WTC11 (cell line): ENCODE data around the gene IGSF11. TPM values are rescaled to one million over a fixed set of nuclear protein-coding genes. Genes with fewer than 3 reads are reported as not detected.

ENCODE experiments used
- ATAC-seq: fragments of 200-7000 bp; cut with Tn5 transposase; 2 replicates; pipeline ENCODE4 v1.10.0; 2021; ENCODE audit warnings: mild to moderate bottlenecking, moderate library complexity
- CTCF ChIA-PET: fragments of 300-600 bp; sonication (Branson Sonifier 250); formaldehyde crosslinking; loops from one replicate; lab custom pipeline; 2021; ENCODE audit warnings: antibody characterized with exemption; lab: Charles Lee
- POLR2A ChIA-PET: fragments of 350-600 bp; sonication (Branson Sonifier 250); formaldehyde crosslinking; loops from one replicate; lab custom pipeline; 2021; ENCODE audit warnings: antibody characterized with exemption; lab: Charles Lee
- DNase-seq: peaks from one replicate; pipeline ENCODE4 v3.0.0; 2021; ENCODE audit warnings: low spot score
- H3K27ac Mint-ChIP-seq: 2 replicates; pipeline ENCODE4 v1.8.0; 2021; ENCODE audit warnings: mixed read lengths
- H3K27me3 Mint-ChIP-seq: 2 replicates; pipeline ENCODE4 v1.8.0; 2021; ENCODE audit warnings: low read depth, mild to moderate bottlenecking, moderate library complexity, mixed read lengths
- H3K36me3 Mint-ChIP-seq: 2 replicates; pipeline ENCODE4 v1.8.0; 2021; ENCODE audit warnings: mixed read lengths
- H3K4me1 Mint-ChIP-seq: 2 replicates; pipeline ENCODE4 v1.8.0; 2022; ENCODE audit warnings: mixed read lengths
- H3K4me3 Mint-ChIP-seq: 2 replicates; pipeline ENCODE4 v1.8.0; 2021; ENCODE audit warnings: mild to moderate bottlenecking, moderate library complexity, mixed read lengths
- H3K9me3 Mint-ChIP-seq: 2 replicates; pipeline ENCODE4 v1.8.0; 2021; ENCODE audit warnings: mixed read lengths
- ATF1 ChIP-seq: sonication (generic); formaldehyde crosslinking; IDR thresholded peaks from 2 replicates; pipeline ENCODE4 v1.8.1; 2023; ENCODE audit warnings: mild to moderate bottlenecking, moderate library complexity, missing genetic modification reagents
- CBFB ChIP-seq: sonication (generic); formaldehyde crosslinking; IDR thresholded peaks from 2 replicates; pipeline ENCODE4 v1.8.1; 2022; ENCODE audit warnings: mild to moderate bottlenecking, low read depth, missing genetic modification reagents
- CREM ChIP-seq: sonication (generic); formaldehyde crosslinking; IDR thresholded peaks from 2 replicates; pipeline ENCODE4 v1.8.1; 2022; ENCODE audit warnings: mild to moderate bottlenecking, missing genetic modification reagents, moderate library complexity
- E2F4 ChIP-seq: sonication (generic); formaldehyde crosslinking; IDR thresholded peaks from 2 replicates; pipeline ENCODE4 v1.8.1; 2022; ENCODE audit warnings: low read depth, mild to moderate bottlenecking, moderate library complexity, missing genetic modification reagents, borderline replicate concordance
- E2F5 ChIP-seq: sonication (generic); formaldehyde crosslinking; IDR thresholded peaks from 2 replicates; pipeline ENCODE4 v1.8.1; 2022; ENCODE audit warnings: mild to moderate bottlenecking, moderate library complexity, missing genetic modification reagents
- ESRRA ChIP-seq: sonication (generic); formaldehyde crosslinking; IDR thresholded peaks from 2 replicates; pipeline ENCODE4 v1.8.1; 2022; ENCODE audit warnings: mild to moderate bottlenecking, missing genetic modification reagents, borderline replicate concordance
- ETV6 ChIP-seq: sonication (generic); formaldehyde crosslinking; IDR thresholded peaks from 2 replicates; pipeline ENCODE4 v1.8.1; 2022; ENCODE audit warnings: mild to moderate bottlenecking, missing genetic modification reagents
- GABPB1 ChIP-seq: sonication (generic); formaldehyde crosslinking; IDR thresholded peaks from 2 replicates; pipeline ENCODE4 v1.8.1; 2023; ENCODE audit warnings: mild to moderate bottlenecking, missing genetic modification reagents
- GRHL2 ChIP-seq: fragments of 250-450 bp; sonication (Bioruptor Pico); IDR thresholded peaks from 2 replicates; pipeline ENCODE4 v1.8.0; 2022; ENCODE audit warnings: mild to moderate bottlenecking, moderate library complexity; ENCODE audit not compliant: insufficient replicate concordance, severe bottlenecking
- GTF2I ChIP-seq: fragments of 250-450 bp; sonication (Bioruptor Pico); conservative IDR thresholded peaks from 2 replicates; pipeline ENCODE4 v1.4.0; 2021; ENCODE audit warnings: mild to moderate bottlenecking
- JUN ChIP-seq: sonication (generic); formaldehyde crosslinking; IDR thresholded peaks from 2 replicates; pipeline ENCODE4 v1.8.0; 2023; ENCODE audit warnings: mild to moderate bottlenecking, missing genetic modification reagents
- MAX ChIP-seq: sonication (generic); formaldehyde crosslinking; IDR thresholded peaks from 2 replicates; pipeline ENCODE4 v1.8.0; 2022; ENCODE audit warnings: mild to moderate bottlenecking, missing genetic modification reagents
- MYBL2 ChIP-seq: sonication (generic); formaldehyde crosslinking; IDR thresholded peaks from 2 replicates; pipeline ENCODE4 v1.8.1; 2023; ENCODE audit warnings: mild to moderate bottlenecking, moderate library complexity, missing genetic modification reagents
- PRRX2 ChIP-seq: fragments of 250-450 bp; sonication (Bioruptor Pico); IDR thresholded peaks from 2 replicates; pipeline ENCODE4 v1.8.0; 2021; ENCODE audit warnings: mild to moderate bottlenecking
- RELA ChIP-seq: sonication (generic); formaldehyde crosslinking; IDR thresholded peaks from 2 replicates; pipeline ENCODE4 v1.8.1; 2022; ENCODE audit warnings: missing genetic modification reagents, mild to moderate bottlenecking, borderline replicate concordance
- SMAD4 ChIP-seq: sonication (generic); formaldehyde crosslinking; IDR thresholded peaks from 2 replicates; pipeline ENCODE4 v1.8.0; 2022; ENCODE audit warnings: mild to moderate bottlenecking, missing genetic modification reagents
- SP1 ChIP-seq: sonication (generic); formaldehyde crosslinking; conservative IDR thresholded peaks from 2 replicates; pipeline ENCODE4 v1.8.1; 2022; ENCODE audit warnings: missing genetic modification reagents
- TP53 ChIP-seq: sonication (generic); formaldehyde crosslinking; IDR thresholded peaks from 2 replicates; pipeline ENCODE4 v1.8.1; 2023; ENCODE audit warnings: mild to moderate bottlenecking, missing genetic modification reagents
- ZBTB21 ChIP-seq: sonication (generic); formaldehyde crosslinking; IDR thresholded peaks from 2 replicates; pipeline ENCODE4 v1.8.1; 2023; ENCODE audit warnings: mild to moderate bottlenecking, missing genetic modification reagents, borderline replicate concordance
- ZBTB43 ChIP-seq: sonication (generic); formaldehyde crosslinking; IDR thresholded peaks from 2 replicates; pipeline ENCODE4 v1.8.1; 2023; ENCODE audit warnings: mild to moderate bottlenecking, missing genetic modification reagents
- ZNF396 ChIP-seq: fragments of 250-450 bp; sonication (Bioruptor Pico); IDR thresholded peaks from 2 replicates; pipeline ENCODE4 v1.8.0; 2021; ENCODE audit warnings: mild to moderate bottlenecking, moderate library complexity, borderline replicate concordance
- ZNF416 ChIP-seq: fragments of 250-450 bp; sonication (Bioruptor Pico); IDR thresholded peaks from 2 replicates; pipeline ENCODE4 v1.9.0; 2021; ENCODE audit warnings: mild to moderate bottlenecking, inconsistent platforms
- ZNF423 ChIP-seq: fragments of 250-450 bp; sonication (Bioruptor Pico); IDR thresholded peaks from 2 replicates; pipeline ENCODE4 v2.1.2; 2022; ENCODE audit warnings: mild to moderate bottlenecking, moderate library complexity
- total RNA-seq: library from RNA; stranded (reverse); gene quantifications from 3 replicates; pipeline ENCODE4 v1.2.3, GENCODE V29; 2021
- TF ChIP-seq, protein P1 (sequence below): sonication (generic); formaldehyde crosslinking; IDR thresholded peaks from 2 replicates; pipeline ENCODE4 v1.8.1; 2023; ENCODE audit warnings: mild to moderate bottlenecking, missing genetic modification reagents, moderate library complexity
- TF ChIP-seq, protein P2 (sequence below): sonication (generic); formaldehyde crosslinking; IDR thresholded peaks from 2 replicates; pipeline ENCODE4 v1.8.1; 2023; ENCODE audit warnings: mild to moderate bottlenecking, missing genetic modification reagents, moderate library complexity
- TF ChIP-seq, protein P3 (sequence below): fragments of 250-450 bp; sonication (Bioruptor Pico); IDR thresholded peaks from 2 replicates; pipeline ENCODE4 v2.1.2; 2022; ENCODE audit warnings: mild to moderate bottlenecking, moderate library complexity
- TF ChIP-seq, protein P4 (sequence below): sonication (generic); formaldehyde crosslinking; IDR thresholded peaks from 2 replicates; pipeline ENCODE4 v1.8.0; 2022; ENCODE audit warnings: mild to moderate bottlenecking, missing genetic modification reagents
- TF ChIP-seq, protein P5 (sequence below): sonication (generic); formaldehyde crosslinking; IDR thresholded peaks from 2 replicates; pipeline ENCODE4 v1.8.1; 2022; ENCODE audit warnings: missing genetic modification reagents, borderline replicate concordance

IGSF11 gene
- total RNA-seq, 1 experiment from 2014 or later = 1.6 TPM

DNA sequence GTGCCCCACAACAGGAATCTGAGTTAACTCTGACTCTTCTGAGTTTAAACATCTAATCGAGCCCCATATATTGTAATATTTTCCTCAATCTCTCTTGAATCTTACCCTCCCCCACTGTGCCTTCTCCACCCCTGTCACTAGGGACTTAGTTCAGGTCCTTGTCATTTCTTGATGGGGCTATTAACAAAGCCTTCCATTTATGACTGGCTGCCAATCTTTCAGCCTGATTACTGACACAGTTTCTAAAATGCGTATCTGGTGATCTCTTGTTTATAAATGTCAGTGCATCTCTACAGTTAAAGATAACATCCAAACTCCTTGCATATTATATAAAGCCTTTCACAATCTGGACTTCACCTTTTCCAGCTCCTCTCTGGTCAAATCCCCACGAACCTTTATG lies 124.3 kb downstream of the IGSF11 start:
- peaks cover 20% of the 10 kb centered on the region for H3K4me1 Mint-ChIP-seq
- ATAC-seq = no peak
- TF ChIP-seq ZNF423 (CRISPR knock-in tag) (no peak), PRRX2 (CRISPR knock-in tag) (no peak), CBFB (CRISPR knock-in tag) (no peak), ATF1 (CRISPR knock-in tag) (no peak), SMAD4 (CRISPR knock-in tag) (no peak), ZBTB21 (CRISPR knock-in tag) (no peak), TP53 (CRISPR knock-in tag) (no peak), ZNF396 (no peak), E2F5 (CRISPR knock-in tag) (no peak), ESRRA (CRISPR knock-in tag) (no peak)
- TF ChIP-seq, protein P1, sequence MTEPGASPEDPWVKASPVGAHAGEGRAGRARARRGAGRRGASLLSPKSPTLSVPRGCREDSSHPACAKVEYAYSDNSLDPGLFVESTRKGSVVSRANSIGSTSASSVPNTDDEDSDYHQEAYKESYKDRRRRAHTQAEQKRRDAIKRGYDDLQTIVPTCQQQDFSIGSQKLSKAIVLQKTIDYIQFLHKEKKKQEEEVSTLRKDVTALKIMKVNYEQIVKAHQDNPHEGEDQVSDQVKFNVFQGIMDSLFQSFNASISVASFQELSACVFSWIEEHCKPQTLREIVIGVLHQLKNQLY = no peak
- TF ChIP-seq, protein P2, sequence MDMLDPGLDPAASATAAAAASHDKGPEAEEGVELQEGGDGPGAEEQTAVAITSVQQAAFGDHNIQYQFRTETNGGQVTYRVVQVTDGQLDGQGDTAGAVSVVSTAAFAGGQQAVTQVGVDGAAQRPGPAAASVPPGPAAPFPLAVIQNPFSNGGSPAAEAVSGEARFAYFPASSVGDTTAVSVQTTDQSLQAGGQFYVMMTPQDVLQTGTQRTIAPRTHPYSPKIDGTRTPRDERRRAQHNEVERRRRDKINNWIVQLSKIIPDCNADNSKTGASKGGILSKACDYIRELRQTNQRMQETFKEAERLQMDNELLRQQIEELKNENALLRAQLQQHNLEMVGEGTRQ (CRISPR knock-in tag) = no peak
- TF ChIP-seq, protein P3, sequence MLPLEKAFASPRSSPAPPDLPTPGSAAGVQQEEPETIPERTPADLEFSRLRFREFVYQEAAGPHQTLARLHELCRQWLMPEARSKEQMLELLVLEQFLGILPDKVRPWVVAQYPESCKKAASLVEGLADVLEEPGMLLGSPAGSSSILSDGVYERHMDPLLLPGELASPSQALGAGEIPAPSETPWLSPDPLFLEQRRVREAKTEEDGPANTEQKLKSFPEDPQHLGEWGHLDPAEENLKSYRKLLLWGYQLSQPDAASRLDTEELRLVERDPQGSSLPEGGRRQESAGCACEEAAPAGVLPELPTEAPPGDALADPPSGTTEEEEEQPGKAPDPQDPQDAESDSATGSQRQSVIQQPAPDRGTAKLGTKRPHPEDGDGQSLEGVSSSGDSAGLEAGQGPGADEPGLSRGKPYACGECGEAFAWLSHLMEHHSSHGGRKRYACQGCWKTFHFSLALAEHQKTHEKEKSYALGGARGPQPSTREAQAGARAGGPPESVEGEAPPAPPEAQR (CRISPR knock-in tag) = no peak
- TF ChIP-seq, protein P4, sequence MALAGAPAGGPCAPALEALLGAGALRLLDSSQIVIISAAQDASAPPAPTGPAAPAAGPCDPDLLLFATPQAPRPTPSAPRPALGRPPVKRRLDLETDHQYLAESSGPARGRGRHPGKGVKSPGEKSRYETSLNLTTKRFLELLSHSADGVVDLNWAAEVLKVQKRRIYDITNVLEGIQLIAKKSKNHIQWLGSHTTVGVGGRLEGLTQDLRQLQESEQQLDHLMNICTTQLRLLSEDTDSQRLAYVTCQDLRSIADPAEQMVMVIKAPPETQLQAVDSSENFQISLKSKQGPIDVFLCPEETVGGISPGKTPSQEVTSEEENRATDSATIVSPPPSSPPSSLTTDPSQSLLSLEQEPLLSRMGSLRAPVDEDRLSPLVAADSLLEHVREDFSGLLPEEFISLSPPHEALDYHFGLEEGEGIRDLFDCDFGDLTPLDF (CRISPR knock-in tag) = no peak
- H3K4me3 Mint-ChIP-seq = no peak overlapping the region
- H3K27ac Mint-ChIP-seq = no peak overlapping the region
- H3K36me3 Mint-ChIP-seq = no peaks in the 10 kb centered on the region
- no peaks in the 10 kb centered on the region; the same call in 1 of the 2 replicates for H3K27me3 Mint-ChIP-seq
- CTCF ChIA-PET = no interaction called here
- H3K9me3 Mint-ChIP-seq = peaks cover 6% of the 10 kb centered on the region; the same call in 1 of the 2 replicates
- POLR2A ChIA-PET = no interaction called here
- DNase-seq = no peak

DNA sequence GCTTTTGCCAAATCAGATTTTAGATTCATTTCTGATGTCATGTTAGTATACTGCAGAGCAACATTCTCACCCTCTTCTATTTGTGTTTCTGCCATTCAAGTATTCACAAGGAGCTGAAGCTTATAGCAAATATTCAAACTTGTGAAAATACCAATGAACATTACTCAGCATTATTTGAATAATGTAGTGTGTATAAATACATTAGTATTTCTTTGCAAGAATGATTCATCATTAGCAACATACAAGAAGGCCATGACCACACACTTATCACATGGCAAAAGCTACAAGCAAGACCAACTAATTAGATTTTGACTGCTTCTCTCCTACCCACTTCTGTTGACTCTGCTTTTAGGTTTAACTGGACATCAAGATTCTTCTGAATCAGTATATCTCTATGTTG lies 124.9 kb downstream of the IGSF11 start:
- CTCF ChIA-PET = no interaction called here
- Mint-ChIP-seq H3K4me1 (peaks cover 20% of the 10 kb centered on the region), H3K4me3 (no peak overlapping the region), H3K36me3 (no peaks in the 10 kb centered on the region), H3K9me3 (peaks cover 6% of the 10 kb centered on the region; the same call in 1 of the 2 replicates), H3K27ac (no peak overlapping the region), H3K27me3 (no peaks in the 10 kb centered on the region; the same call in 1 of the 2 replicates)
- POLR2A ChIA-PET = no interaction called here
- DNase-seq (no peak), ATAC-seq (no peak)
- TF ChIP-seq GTF2I (CRISPR knock-in tag) (no peak), ZBTB43 (CRISPR knock-in tag) (no peak), GRHL2 (CRISPR knock-in tag) (no peak), GABPB1 (CRISPR knock-in tag) (no peak), ETV6 (CRISPR knock-in tag) (no peak), RELA (CRISPR knock-in tag) (no peak), ZNF416 (no peak), ZBTB21 (CRISPR knock-in tag) (no peak), CREM (no peak), E2F4 (CRISPR knock-in tag) (no peak), PRRX2 (CRISPR knock-in tag) (no peak), SP1 (CRISPR knock-in tag) (no peak), JUN (CRISPR knock-in tag) (no peak), MYBL2 (CRISPR knock-in tag) (no peak), MAX (CRISPR knock-in tag) (no peak)
- TF ChIP-seq, protein P5, sequence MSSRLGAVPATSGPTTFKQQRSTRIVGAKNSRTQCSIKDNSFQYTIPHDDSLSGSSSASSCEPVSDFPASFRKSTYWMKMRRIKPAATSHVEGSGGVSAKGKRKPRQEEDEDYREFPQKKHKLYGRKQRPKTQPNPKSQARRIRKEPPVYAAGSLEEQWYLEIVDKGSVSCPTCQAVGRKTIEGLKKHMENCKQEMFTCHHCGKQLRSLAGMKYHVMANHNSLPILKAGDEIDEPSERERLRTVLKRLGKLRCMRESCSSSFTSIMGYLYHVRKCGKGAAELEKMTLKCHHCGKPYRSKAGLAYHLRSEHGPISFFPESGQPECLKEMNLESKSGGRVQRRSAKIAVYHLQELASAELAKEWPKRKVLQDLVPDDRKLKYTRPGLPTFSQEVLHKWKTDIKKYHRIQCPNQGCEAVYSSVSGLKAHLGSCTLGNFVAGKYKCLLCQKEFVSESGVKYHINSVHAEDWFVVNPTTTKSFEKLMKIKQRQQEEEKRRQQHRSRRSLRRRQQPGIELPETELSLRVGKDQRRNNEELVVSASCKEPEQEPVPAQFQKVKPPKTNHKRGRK = no peak
